ENCODE measurements around the gene HLCS.

DNA sequence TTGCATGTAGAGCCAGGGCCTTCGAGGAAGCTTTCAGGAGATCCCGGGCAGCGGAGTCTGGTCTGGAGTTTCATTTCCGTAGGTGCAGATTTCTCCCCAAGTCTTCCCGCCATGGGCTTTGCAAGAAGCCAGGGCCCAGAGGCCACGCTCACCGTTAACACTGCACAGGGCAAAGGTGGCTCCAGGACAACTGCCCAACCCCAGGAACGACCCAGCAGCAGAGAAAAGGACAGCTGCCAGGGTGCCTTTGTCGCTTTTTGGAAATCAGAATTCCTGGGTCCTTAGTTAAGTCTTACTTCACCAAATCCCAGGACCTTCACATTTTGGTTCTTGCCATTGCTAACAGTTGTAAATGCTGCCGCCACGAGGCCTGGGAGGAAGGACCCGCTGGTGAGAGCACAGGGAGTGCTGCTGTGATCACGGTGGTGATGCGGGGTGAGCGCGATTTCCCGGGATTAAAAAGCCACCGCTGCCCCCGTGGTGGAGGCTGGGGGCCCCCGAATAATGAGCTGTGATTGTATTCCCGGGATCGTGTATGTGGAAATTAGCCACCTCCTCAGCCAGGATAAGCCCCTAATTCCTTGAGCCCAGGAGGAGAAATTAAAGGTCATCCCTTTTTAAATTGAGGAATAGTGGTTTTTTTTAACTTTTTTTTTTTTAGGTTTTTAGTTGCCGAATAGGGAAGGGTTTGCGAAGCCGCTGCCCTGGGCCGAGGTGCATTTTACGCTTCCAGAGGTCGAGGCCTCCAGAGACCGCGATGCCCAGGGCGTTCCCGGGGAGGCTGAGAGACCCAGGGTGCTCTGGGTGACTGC, 259.3 kb downstream of the HLCS start:
- TF ChIP-seq, protein P1, sequence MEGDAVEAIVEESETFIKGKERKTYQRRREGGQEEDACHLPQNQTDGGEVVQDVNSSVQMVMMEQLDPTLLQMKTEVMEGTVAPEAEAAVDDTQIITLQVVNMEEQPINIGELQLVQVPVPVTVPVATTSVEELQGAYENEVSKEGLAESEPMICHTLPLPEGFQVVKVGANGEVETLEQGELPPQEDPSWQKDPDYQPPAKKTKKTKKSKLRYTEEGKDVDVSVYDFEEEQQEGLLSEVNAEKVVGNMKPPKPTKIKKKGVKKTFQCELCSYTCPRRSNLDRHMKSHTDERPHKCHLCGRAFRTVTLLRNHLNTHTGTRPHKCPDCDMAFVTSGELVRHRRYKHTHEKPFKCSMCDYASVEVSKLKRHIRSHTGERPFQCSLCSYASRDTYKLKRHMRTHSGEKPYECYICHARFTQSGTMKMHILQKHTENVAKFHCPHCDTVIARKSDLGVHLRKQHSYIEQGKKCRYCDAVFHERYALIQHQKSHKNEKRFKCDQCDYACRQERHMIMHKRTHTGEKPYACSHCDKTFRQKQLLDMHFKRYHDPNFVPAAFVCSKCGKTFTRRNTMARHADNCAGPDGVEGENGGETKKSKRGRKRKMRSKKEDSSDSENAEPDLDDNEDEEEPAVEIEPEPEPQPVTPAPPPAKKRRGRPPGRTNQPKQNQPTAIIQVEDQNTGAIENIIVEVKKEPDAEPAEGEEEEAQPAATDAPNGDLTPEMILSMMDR (IDR thresholded peaks at IDR 0.05): no peak
- TF ChIP-seq POLR2A (IDR thresholded peaks at IDR 0.05) (no peak), POLR2AphosphoS5 (IDR thresholded peaks at IDR 0.05) (no peak)

Measured in prostate gland (tissue), 2 donors.